RWPE1 (cell line): Measurements from ENCODE around the gene SP8.

Experiments used
- CTCF ChIA-PET: fragments of 350-600 bp; sonication (Branson Sonifier 250); formaldehyde crosslinking; extraction: SDS; loops from one replicate; lab custom pipeline; 2021; lab: Yijun Ruan, JAX
- POLR2A ChIA-PET: fragments of 400-600 bp; formaldehyde crosslinking; extraction: SDS; loops from one replicate; lab custom pipeline; 2020; ENCODE audit warnings: antibody characterized with exemption; ENCODE audit not compliant: low non-redundant PET; lab: Yijun Ruan, JAX
- DNase-seq: peaks from one replicate; pipeline ENCODE4 v3.0.0; 2012; ENCODE audit warnings: low spot score
- H3K27ac ChIP-seq: fragments of 450-650 bp; 2 replicates; pipeline ENCODE4 v1.5.1; 2017
- CTCF ChIP-seq: fragments of 450-650 bp; conservative IDR thresholded peaks from 2 replicates; pipeline ENCODE4 v1.5.1; 2017; ENCODE audit warnings: low read depth, mild to moderate bottlenecking

SP8 gene

GRCh38 chr7:20747001-20747400 lies 39.7 kb downstream of the SP8 start:
- H3K27ac ChIP-seq, result no peak overlapping the region
- ChIA-PET POLR2A (no interaction called here), CTCF (interaction anchor here (1.0 kb wide), 1 partner anchor 9 kb away, joined by 3 read pairs; no protein-coding TSS in a partner anchor)
- TF ChIP-seq CTCF, result no peak
- DNase-seq, result no peak

- CTCF ChIA-PET, result interaction anchor here (0.7 to 1.0 kb wide), 2 partner anchors 11 to 1024 kb away, joined by 3 read pairs; no protein-coding TSS in a partner anchor
- no peak for DNase-seq
- H3K27ac ChIP-seq, result no peak overlapping the region
- no peak for TF ChIP-seq CTCF
- POLR2A ChIA-PET, result interaction anchor here (0.6 kb wide), 1 partner anchor 1347 kb away, joined by 3 read pairs; no protein-coding TSS in a partner anchor
These were observed 41.0 kb downstream of the SP8 start for GRCh38 chr7:20745702-20746101.

- H3K27ac ChIP-seq, result no peak overlapping the region
- no peak for DNase-seq
- ChIA-PET CTCF (interaction anchor here (0.5 to 0.7 kb wide), 3 partner anchors 31 to 332 kb away, joined by 3 to 4 read pairs (median 4); no protein-coding TSS in a partner anchor), POLR2A (no interaction called here)
- no peak for TF ChIP-seq CTCF
These were observed 41.7 kb downstream of the SP8 start for GRCh38 chr7:20744954-20745446.

GRCh38 chr7:20742913-20743312 lies 43.8 kb downstream of the SP8 start:
- ChIA-PET POLR2A (no interaction called here), CTCF (no interaction called here)
- DNase-seq, result no peak
- no peak for TF ChIP-seq CTCF
- H3K27ac ChIP-seq, result no peak overlapping the region

GRCh38 chr7:20741801-20742200 lies 44.9 kb downstream of the SP8 start:
- no peak overlapping the region for H3K27ac ChIP-seq
- CTCF ChIA-PET, result no interaction called here
- POLR2A ChIA-PET, result no interaction called here
- DNase-seq, result no peak
- TF ChIP-seq CTCF, result no peak

- CTCF ChIA-PET, result no interaction called here
- POLR2A ChIA-PET, result no interaction called here
- no peak overlapping the region for H3K27ac ChIP-seq
- TF ChIP-seq CTCF, result no peak
- DNase-seq, result no peak
These were observed 47.9 kb downstream of the SP8 start for GRCh38 chr7:20738518-20739481.
